SK-N-MC (cell line): Measurements from ENCODE around the gene ZP2.

ENCODE experiments used
- EZH2 ChIP-seq: fragments of 200-600 bp; sonication (generic); IDR thresholded peaks from one replicate; pipeline ENCODE4 v1.6.1; 2017; ENCODE audit warnings: antibody characterized with exemption
- POLR2AphosphoS5 ChIP-seq: IDR thresholded peaks from 2 replicates; pipeline ENCODE4 v1.6.1; 2012; ENCODE audit warnings: mild to moderate bottlenecking, low read depth, low read length, borderline replicate concordance

GRCh38 chr16:21227866-21228265, 16.5 kb upstream of the ZP2 start:
- TF ChIP-seq POLR2AphosphoS5 (no peak), EZH2 (no peak)
